Cardiac septum (tissue), 1 donor: ENCODE measurements around the gene IGSF22. TPM values are rescaled to one million over a fixed set of nuclear protein-coding genes. Genes with fewer than 3 reads are reported as not detected.

Experiments used
- DNase-seq: peaks from one replicate; pipeline ENCODE4 v3.0.0-alpha.2; 2020; ENCODE audit warnings: low spot score
- intact Hi-C: fragments of 100-400 bp; cut with DNase I; formaldehyde crosslinking; loops from one replicate; pipeline ENCODE4 v1.14.0; 2022
- total RNA-seq: library from RNA; stranded (reverse); fragmentation: NEBNext Ultra II Directional; extraction: Animal tissue kit (Norgen Biotek cat#: 25700); gene quantifications from one replicate; pipeline ENCODE4 v1.2.1, GENCODE V29; 2021
- donor health status: DM: no; HTN: no; CAD: no.

Gene IGSF22
- total RNA-seq, 1 donor from 2014 or later = 1.1 TPM

GRCh38 chr11:18720808-18721560 is 5.0 kb downstream of the IGSF22 start:
- intact Hi-C loops = no loop called here
- DNase-seq = peak; percentile 89

- intact Hi-C loops = no loop called here
- no peak for DNase-seq
Observed at GRCh38 chr11:18720091-18720807, 5.7 kb downstream of the IGSF22 start.

GRCh38 chr11:18715476-18715875 is 10.5 kb downstream of the IGSF22 start:
- intact Hi-C loops = no loop called here

GRCh38 chr11:18714443-18714780 is 11.6 kb downstream of the IGSF22 start:
- no peak for DNase-seq
- intact Hi-C loops = no loop called here

More at GRCh38 chr11:18715476-18715875, 10.5 kb downstream of the IGSF22 start:
- no peak for DNase-seq

GRCh38 chr11:18713646-18714442 is 12.1 kb downstream of the IGSF22 start:
- intact Hi-C loops = no loop called here
- DNase-seq = no peak

- peak; percentile 73 for DNase-seq
- intact Hi-C loops = no loop called here
Observed at GRCh38 chr11:18710545-18710944, 15.4 kb downstream of the IGSF22 start.

GRCh38 chr11:18709414-18709813 is 16.6 kb downstream of the IGSF22 start:
- intact Hi-C loops = loop anchor here (10.0 kb wide), 1 partner anchor 315 kb away; the partner anchor contains the start of gene LDHA

GRCh38 chr11:18707811-18708340 is 18.1 kb downstream of the IGSF22 start:
- intact Hi-C loops = loop anchor here (10.0 kb wide), 1 partner anchor 313 kb away; the partner anchor contains the start of gene LDHA

More at GRCh38 chr11:18709414-18709813, 16.6 kb downstream of the IGSF22 start:
- peak; percentile 69 for DNase-seq

GRCh38 chr11:18706330-18707243 is 19.4 kb downstream of the IGSF22 start:
- intact Hi-C loops = loop anchor here (10.0 kb wide), 1 partner anchor 312 kb away; the partner anchor contains the start of gene LDHA
- peak; percentile 74 for DNase-seq

More at GRCh38 chr11:18707811-18708340, 18.1 kb downstream of the IGSF22 start:
- DNase-seq = peak; percentile 62

- peak; percentile 74 for DNase-seq
- intact Hi-C loops = loop anchor here (10.0 kb wide), 1 partner anchor 311 kb away; the partner anchor contains the start of gene LDHA
Observed at GRCh38 chr11:18705651-18706281, 20.2 kb downstream of the IGSF22 start.

GRCh38 chr11:18704698-18705097 is 21.3 kb downstream of the IGSF22 start:
- DNase-seq = peak; percentile 76
- intact Hi-C loops = loop anchor here (10.0 kb wide), 1 partner anchor 310 kb away; the partner anchor contains the start of gene LDHA

GRCh38 chr11:18704045-18704645 is 21.8 kb downstream of the IGSF22 start:
- intact Hi-C loops = loop anchor here (10.0 kb wide), 1 partner anchor 309 kb away; the partner anchor contains the start of gene LDHA
- peak; percentile 55 for DNase-seq

- intact Hi-C loops = loop anchor here (10.0 kb wide), 1 partner anchor 308 kb away; the partner anchor contains the start of gene LDHA
- peak; percentile 74 for DNase-seq
Observed at GRCh38 chr11:18703001-18703763, 22.8 kb downstream of the IGSF22 start.

- intact Hi-C loops = loop anchor here (10.0 kb wide), 1 partner anchor 307 kb away; the partner anchor contains the start of gene LDHA
- DNase-seq = peak; percentile 60
Observed at GRCh38 chr11:18701614-18702216, 24.3 kb downstream of the IGSF22 start.

- DNase-seq = peak; percentile 63
- intact Hi-C loops = loop anchor here (10.0 kb wide), 1 partner anchor 306 kb away; the partner anchor contains the start of gene LDHA
Observed at GRCh38 chr11:18700872-18701271, 25.1 kb downstream of the IGSF22 start.

GRCh38 chr11:18700375-18700774 is 25.6 kb downstream of the IGSF22 start:
- intact Hi-C loops = loop anchor here (10.0 kb wide), 1 partner anchor 306 kb away; the partner anchor contains the start of gene LDHA
- peak; percentile 68 for DNase-seq
